ENCODE results near the gene STK31.

The STK31 gene

GRCh38 chr7:23662984-23663313, 47.1 kb upstream of the STK31 start:
- H3K4me3 ChIP-seq (ENCODE audit: low read length) = no peak overlapping the region
- no peak overlapping the region for H3K27ac ChIP-seq (ENCODE audit: low read depth, low read length)
- H3K36me3 ChIP-seq (ENCODE audit: control insufficient read depth, low read length) = no peaks in the 10 kb centered on the region
- H3K4me1 ChIP-seq (ENCODE audit: control insufficient read depth, low read length) = no peaks in the 10 kb centered on the region
- H3K27me3 ChIP-seq (ENCODE audit: control insufficient read depth, low read length) = no peaks in the 10 kb centered on the region
- no peaks in the 10 kb centered on the region for H3K9me2 ChIP-seq (replicated peaks; ENCODE audit: control insufficient read depth, low read length)
- peaks cover 6% of the 10 kb centered on the region; the same call in 1 of the 2 replicates for H3K9me3 ChIP-seq (ENCODE audit: control insufficient read depth, insufficient read depth, low read length)
- H3K4me2 ChIP-seq (ENCODE audit: low read length) = no peak overlapping the region
- TF ChIP-seq CTCF (IDR thresholded peaks at IDR 0.05; ENCODE audit: low read depth, low read length, poor library complexity, severe bottlenecking) (no peak), EZH2phosphoT487 (IDR thresholded peaks at IDR 0.05; ENCODE audit: borderline replicate concordance, low read length) (no peak)
- H3K79me2 ChIP-seq (ENCODE audit: control insufficient read depth, low read length) = no peaks in the 10 kb centered on the region
- no peaks in the 10 kb centered on the region for H3F3A ChIP-seq (ENCODE audit: control insufficient read depth, insufficient read depth)
- no peaks in the 10 kb centered on the region for H4K20me1 ChIP-seq (ENCODE audit: control insufficient read depth, insufficient read depth, low read depth, low read length)

GRCh38 chr7:23664122-23664521, 45.9 kb upstream of the STK31 start:
- H3K4me3 ChIP-seq (ENCODE audit: low read length) = no peak overlapping the region
- H3K79me2 ChIP-seq (ENCODE audit: control insufficient read depth, low read length) = no peaks in the 10 kb centered on the region
- H3K4me1 ChIP-seq (ENCODE audit: control insufficient read depth, low read length) = no peaks in the 10 kb centered on the region
- no peaks in the 10 kb centered on the region for H3K36me3 ChIP-seq (ENCODE audit: control insufficient read depth, low read length)
- no peaks in the 10 kb centered on the region for H3F3A ChIP-seq (ENCODE audit: control insufficient read depth, insufficient read depth)
- H3K4me2 ChIP-seq (ENCODE audit: low read length) = no peak overlapping the region
- H4K20me1 ChIP-seq (ENCODE audit: control insufficient read depth, insufficient read depth, low read depth, low read length) = no peaks in the 10 kb centered on the region
- H3K9me3 ChIP-seq (ENCODE audit: control insufficient read depth, insufficient read depth, low read length) = peaks cover 3% of the 10 kb centered on the region; the same call in 1 of the 2 replicates
- no peaks in the 10 kb centered on the region for H3K9me2 ChIP-seq (replicated peaks; ENCODE audit: control insufficient read depth, low read length)
- no peaks in the 10 kb centered on the region for H3K27me3 ChIP-seq (ENCODE audit: control insufficient read depth, low read length)
- H3K27ac ChIP-seq (ENCODE audit: low read depth, low read length) = no peak overlapping the region
- TF ChIP-seq CTCF (IDR thresholded peaks at IDR 0.05; ENCODE audit: low read depth, low read length, poor library complexity, severe bottlenecking) = no peak
- TF ChIP-seq EZH2phosphoT487 (IDR thresholded peaks at IDR 0.05; ENCODE audit: borderline replicate concordance, low read length) = no peak

- no peak for TF ChIP-seq EZH2phosphoT487 (IDR thresholded peaks at IDR 0.05; ENCODE audit: borderline replicate concordance, low read length)
- no peak for TF ChIP-seq CTCF (IDR thresholded peaks at IDR 0.05; ENCODE audit: low read depth, low read length, poor library complexity, severe bottlenecking)
- no peaks in the 10 kb centered on the region for H3K9me2 ChIP-seq (replicated peaks; ENCODE audit: control insufficient read depth, low read length)
- H3K4me1 ChIP-seq (ENCODE audit: control insufficient read depth, low read length) = no peaks in the 10 kb centered on the region
- H3K79me2 ChIP-seq (ENCODE audit: control insufficient read depth, low read length) = no peaks in the 10 kb centered on the region
- H3K4me3 ChIP-seq (ENCODE audit: low read length) = no peak overlapping the region
- H4K20me1 ChIP-seq (ENCODE audit: control insufficient read depth, insufficient read depth, low read depth, low read length) = no peaks in the 10 kb centered on the region
- no peak overlapping the region for H3K27ac ChIP-seq (ENCODE audit: low read depth, low read length)
- H3F3A ChIP-seq (ENCODE audit: control insufficient read depth, insufficient read depth) = no peaks in the 10 kb centered on the region
- H3K4me2 ChIP-seq (ENCODE audit: low read length) = no peak overlapping the region
- H3K9me3 ChIP-seq (ENCODE audit: control insufficient read depth, insufficient read depth, low read length) = peaks cover 4% of the 10 kb centered on the region; the same call in 1 of the 2 replicates
- 0 out of 2 replicates have a peak, but pooled peaks cover 3% of the 10 kb centered on the region for H3K27me3 ChIP-seq (ENCODE audit: control insufficient read depth, low read length)
- no peaks in the 10 kb centered on the region for H3K36me3 ChIP-seq (ENCODE audit: control insufficient read depth, low read length)
Observed at GRCh38 chr7:23672033-23672432, 38.0 kb upstream of the STK31 start.

Measured in DOHH2 (cell line).